Measurements from ENCODE around the gene FCGR1A.
"Not testable (repeated sequence)": the region's sequence is repeated elsewhere in the genome, so short reads cannot be mapped to it uniquely, and the experiment has no call there.

GRCh38 chr1:149792912-149793515 lies 10.5 kb downstream of the FCGR1A start:
- TF ChIP-seq POLR2A (IDR thresholded peaks at IDR 0.05; ENCODE audit: control extremely low read depth in 1 of 2, low read depth in 2 of 2, low read length in 2 of 2); FOSL1 (IDR thresholded peaks at IDR 0.05; ENCODE audit: insufficient read depth, low read depth, low read length); RBBP5 (IDR thresholded peaks at IDR 0.05; ENCODE audit: borderline replicate concordance, low read depth, low read length); USF2 (IDR thresholded peaks at IDR 0.05; ENCODE audit: low read length): not testable (repeated sequence)
- TF ChIP-seq CTCF (IDR thresholded peaks at IDR 0.05; ENCODE audit: control extremely low read depth in 1 of 3, insufficient read depth in 1 of 3, low read depth in 1 of 3, low read length in 3 of 3), result peak; percentile 45 to 73 (median 50)
